ENCODE data around the gene CREB5. TPM values are rescaled to one million over a fixed set of nuclear protein-coding genes. Genes with fewer than 3 reads are reported as not detected.
"Not testable (repeated sequence)": the region's sequence is repeated elsewhere in the genome, so short reads cannot be mapped to it uniquely, and the experiment has no call there.

CREB5 gene
- total RNA-seq, 1 donor from 2014 or later = not detected

GRCh38 chr7:28546067-28546466, 133.7 kb downstream of the CREB5 start:
- intact Hi-C loops (cut with micrococcal nuclease) = no loop called here

GRCh38 chr7:28547115-28547514, 134.8 kb downstream of the CREB5 start:
- intact Hi-C loops (cut with micrococcal nuclease) = no loop called here

- intact Hi-C loops (cut with micrococcal nuclease) = no loop called here
Measured at GRCh38 chr7:28548416-28548815, 136.1 kb downstream of the CREB5 start.

GRCh38 chr7:28549998-28550397, 137.7 kb downstream of the CREB5 start:
- intact Hi-C loops (cut with micrococcal nuclease) = no loop called here

- intact Hi-C loops (cut with micrococcal nuclease) = no loop called here
Measured at GRCh38 chr7:28550580-28551186, 138.4 kb downstream of the CREB5 start.

GRCh38 chr7:28551331-28551730, 139.0 kb downstream of the CREB5 start:
- intact Hi-C loops (cut with micrococcal nuclease) = no loop called here

- intact Hi-C loops (cut with micrococcal nuclease) = not testable (repeated sequence)
Measured at GRCh38 chr7:28551766-28552165, 139.4 kb downstream of the CREB5 start.

- intact Hi-C loops (cut with micrococcal nuclease) = no loop called here
Measured at GRCh38 chr7:28554802-28555471, 142.6 kb downstream of the CREB5 start.

GRCh38 chr7:28556025-28556424, 143.7 kb downstream of the CREB5 start:
- intact Hi-C loops (cut with micrococcal nuclease) = no loop called here

GRCh38 chr7:28556671-28557070, 144.4 kb downstream of the CREB5 start:
- intact Hi-C loops (cut with micrococcal nuclease) = no loop called here

- intact Hi-C loops (cut with micrococcal nuclease) = no loop called here
Measured at GRCh38 chr7:28558236-28558635, 145.9 kb downstream of the CREB5 start.

GRCh38 chr7:28560767-28561166, 148.4 kb downstream of the CREB5 start:
- intact Hi-C loops (cut with micrococcal nuclease) = no loop called here

GRCh38 chr7:28564033-28564432, 151.7 kb downstream of the CREB5 start:
- intact Hi-C loops (cut with micrococcal nuclease) = no loop called here

- intact Hi-C loops (cut with micrococcal nuclease) = no loop called here
Measured at GRCh38 chr7:28564755-28565374, 152.5 kb downstream of the CREB5 start.

- intact Hi-C loops (cut with micrococcal nuclease) = no loop called here
Measured at GRCh38 chr7:28565980-28566379, 153.7 kb downstream of the CREB5 start.

- intact Hi-C loops (cut with micrococcal nuclease) = no loop called here
Measured at GRCh38 chr7:28570113-28570969, 158.0 kb downstream of the CREB5 start.

GRCh38 chr7:28570970-28571288, 158.6 kb downstream of the CREB5 start:
- intact Hi-C loops (cut with micrococcal nuclease) = no loop called here

GRCh38 chr7:28571405-28571804, 159.1 kb downstream of the CREB5 start:
- intact Hi-C loops (cut with micrococcal nuclease) = no loop called here

GRCh38 chr7:28572321-28573058, 160.2 kb downstream of the CREB5 start:
- intact Hi-C loops (cut with micrococcal nuclease) = no loop called here

GRCh38 chr7:28573059-28573553, 160.8 kb downstream of the CREB5 start:
- intact Hi-C loops (cut with micrococcal nuclease) = no loop called here

GRCh38 chr7:28573651-28574301, 161.5 kb downstream of the CREB5 start:
- intact Hi-C loops (cut with micrococcal nuclease) = no loop called here
